ENCODE measurements around the gene HTRA2.

DNA sequence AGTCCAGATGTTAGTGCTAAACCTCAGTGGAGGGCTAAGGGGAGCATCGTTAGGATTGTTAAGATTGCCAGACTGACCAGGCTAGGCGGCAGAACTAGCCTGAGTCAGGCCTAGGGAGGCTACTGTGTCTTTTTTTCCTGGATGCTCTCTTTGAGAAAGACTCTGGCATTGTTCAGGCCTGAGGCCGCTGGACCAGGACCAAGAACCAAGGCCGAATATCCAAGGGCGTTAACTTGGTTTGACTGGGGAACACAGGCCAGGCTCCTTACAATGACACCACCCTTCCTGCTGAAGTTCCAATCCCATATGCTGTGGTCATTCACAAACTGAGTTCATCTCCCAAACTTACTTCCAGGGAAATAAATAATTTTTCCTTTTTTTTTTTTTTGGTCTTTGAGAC, 10.6 kb downstream of the HTRA2 start:
- no peak for TF ChIP-seq POLR2AphosphoS5 (IDR thresholded peaks at IDR 0.05; ENCODE audit: borderline replicate concordance, low read depth, low read length)
- TF ChIP-seq EZH2 (IDR thresholded peaks at IDR 0.05) = no peak
- no peak for TF ChIP-seq FOXP2 (optimal IDR thresholded peaks at IDR 0.05; ENCODE audit: control extremely low read depth, extremely low read length, insufficient read depth)

Data from SK-N-MC (cell line).